Measurements from ENCODE around the gene TMEM132C. TPM values are rescaled to one million over a fixed set of nuclear protein-coding genes. Genes with fewer than 3 reads are reported as not detected.

Gene TMEM132C
- total and polyA plus RNA-seq, 2 of the 13 experiments (the other 11 are each of a cell fraction or from before 2014, with no cell fraction given), result not detected

- TF ChIP-seq MTF2 (CRISPR knock-in tag; IDR thresholded peaks at IDR 0.05; ENCODE audit: borderline replicate concordance), result no peak
Observed at GRCh38 chr12:128548949-128549348, 282.0 kb downstream of the TMEM132C start (continued).

- H3K4me2 ChIP-seq (ENCODE audit: low read depth, low read length), result no peak overlapping the region
- DNase-seq (ENCODE audit: low spot score), result no peak
- no peak overlapping the region for H3K27ac ChIP-seq (ENCODE audit: extremely low read length, insufficient read depth, low read length)
- H3K36me3 ChIP-seq (replicated peaks in 1 of 2; ENCODE audit: control insufficient read depth in 1 of 2, insufficient read depth in 2 of 2, low read length in 2 of 2), result no peaks in the 10 kb centered on the region
- no peak for ATAC-seq
- no TSS peak for BruUV-seq (replicated peaks)
- TF ChIP-seq RAD21 (CRISPR knock-in tag; IDR thresholded peaks at IDR 0.05), result no peak
- TF ChIP-seq XBP1 (CRISPR knock-in tag; IDR thresholded peaks at IDR 0.05), result no peak
- TF ChIP-seq ZNF230 (CRISPR knock-in tag; IDR thresholded peaks at IDR 0.05), result no peak
- TF ChIP-seq SOX13 (IDR thresholded peaks at IDR 0.05), result no peak
- TF ChIP-seq SOX13 (CRISPR knock-in tag; conservative IDR thresholded peaks at IDR 0.05 in 1 of 2, IDR thresholded peaks at IDR 0.05 in 1 of 2), result no peak
- no peak for TF ChIP-seq ZBTB1 (CRISPR knock-in tag; IDR thresholded peaks at IDR 0.05; ENCODE audit: borderline replicate concordance)
- TF ChIP-seq HOXA7 (CRISPR knock-in tag; IDR thresholded peaks at IDR 0.05), result no peak
- TF ChIP-seq CBX5 (CRISPR knock-in tag; IDR thresholded peaks at IDR 0.05; ENCODE audit: borderline replicate concordance), result no peak
- TF ChIP-seq WIZ (CRISPR knock-in tag; IDR thresholded peaks at IDR 0.05), result no peak
- no peak for TF ChIP-seq ZNF709 (CRISPR knock-in tag; IDR thresholded peaks at IDR 0.05)
- no peak for TF ChIP-seq ZNF609 (CRISPR knock-in tag; IDR thresholded peaks at IDR 0.05; ENCODE audit: borderline replicate concordance)
- no peak for TF ChIP-seq ZNF790 (CRISPR knock-in tag; IDR thresholded peaks at IDR 0.05; ENCODE audit: borderline replicate concordance)
- no peak for TF ChIP-seq SMYD3 (CRISPR knock-in tag; IDR thresholded peaks at IDR 0.05)
- no peak for TF ChIP-seq HNF1B (CRISPR knock-in tag; IDR thresholded peaks at IDR 0.05)
- no peak for TF ChIP-seq MYNN (CRISPR knock-in tag; IDR thresholded peaks at IDR 0.05; ENCODE audit: low read depth)
- no peak for TF ChIP-seq ZNF501 (CRISPR knock-in tag; IDR thresholded peaks at IDR 0.05)
- in situ Hi-C loops (cut with HindIII; ENCODE audit: extremely low pct_ligation_motif_present, low pct_unique_long_range_greater_than_20kb), result no loop called here
- CTCF ChIA-PET (ENCODE audit: low intra/inter-chr PET ratio, low total read pairs), result no interaction called here
- WGBS (ENCODE audit: low lambda C conversion rate), result 4% methylated on average over 9 of the region's 13 CpGs
- FAIRE-seq, result no peak
- H4K20me1 ChIP-seq (ENCODE audit: insufficient read depth, low read length), result no peaks in the 10 kb centered on the region
- intact Hi-C loops (cut with micrococcal nuclease; ENCODE audit: unreplicated experiment), result no loop called here
- no peak overlapping the region for H3K4me3 ChIP-seq (replicated peaks in 1 of 3; ENCODE audit: insufficient read depth in 1 of 3, low read depth in 2 of 3, low read length in 3 of 3)
- H3K9me3 ChIP-seq (ENCODE audit: low read length), result no peaks in the 10 kb centered on the region
- POLR2A ChIA-PET, result no interaction called here
- no peaks in the 10 kb centered on the region for H3K4me1 ChIP-seq (ENCODE audit: insufficient read depth, low read length)
- no peak overlapping the region for H2AFZ ChIP-seq (ENCODE audit: low read length)
- H3K27me3 ChIP-seq (ENCODE audit: control insufficient read depth in 1 of 2, insufficient read depth in 2 of 2, low read length in 2 of 2), result peaks cover 1 to 32% of the 10 kb centered on the region in 2 experiments; a peak in 2 of 5 replicates
- H3K9ac ChIP-seq (ENCODE audit: insufficient read depth, low read depth, low read length), result no peak overlapping the region
- no peaks in the 10 kb centered on the region for H3K79me2 ChIP-seq (ENCODE audit: insufficient read depth, low read length)
Observed at GRCh38 chr12:128549601-128550218, 282.7 kb downstream of the TMEM132C start.
